ENCODE data around the gene TRIM3.
"Not testable (repeated sequence)": the region's sequence is repeated elsewhere in the genome, so short reads cannot be mapped to it uniquely, and the experiment has no call there.

TRIM3 gene

DNA sequence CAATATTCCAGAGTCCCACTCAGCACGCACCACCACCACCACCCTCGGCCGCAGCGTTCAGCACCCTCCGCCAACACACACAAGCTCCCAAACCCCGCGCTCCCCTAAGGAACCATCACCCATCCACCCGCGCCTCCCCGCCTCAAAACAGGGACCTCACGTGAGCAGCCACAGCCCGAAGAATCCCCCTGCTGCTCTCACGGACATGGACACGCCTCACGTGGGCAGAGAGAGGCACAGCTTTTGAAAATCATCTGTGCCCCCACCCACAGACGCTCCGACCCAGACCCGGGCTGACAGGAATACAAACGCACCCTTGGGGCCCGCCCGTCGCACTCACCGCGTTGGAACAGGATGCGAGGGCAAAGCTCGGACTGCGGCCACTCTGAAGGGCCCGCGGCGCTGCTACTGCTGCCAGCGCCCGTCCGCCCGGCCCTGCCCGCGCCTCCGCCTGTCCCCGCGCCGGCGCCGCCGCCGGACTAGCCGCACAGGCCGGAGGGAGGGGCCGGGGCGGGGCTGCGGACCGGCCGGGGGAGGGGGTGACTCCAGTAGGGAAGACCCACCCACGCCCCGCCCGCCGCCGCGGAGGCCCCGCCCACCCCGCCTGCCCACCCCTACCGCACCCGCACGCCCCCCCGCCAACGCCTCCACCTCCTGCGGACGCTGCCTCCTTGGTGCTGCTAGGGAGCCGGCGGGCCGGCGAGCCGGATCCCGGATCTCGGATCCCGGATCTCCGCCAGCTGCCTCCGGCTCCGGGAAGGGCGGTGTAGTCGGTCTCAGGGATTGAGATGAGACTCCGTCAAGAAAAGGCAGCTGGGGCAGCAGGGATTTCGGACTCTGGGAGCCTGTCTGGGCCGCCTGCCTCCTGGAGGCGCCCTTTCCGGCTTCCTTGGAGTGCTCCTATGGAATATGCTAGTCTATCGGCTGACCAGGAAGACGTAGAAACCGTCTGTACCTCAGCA is at the start of gene TRIM3:
TRIM3 (minus strand) TSS at position 491 of the 962 bp plus-strand sequence. CDS start 8,246 bp downstream, outside the sequence.
- peak; percentile 35 for DNase-seq (ENCODE audit: low read depth)

DNA sequence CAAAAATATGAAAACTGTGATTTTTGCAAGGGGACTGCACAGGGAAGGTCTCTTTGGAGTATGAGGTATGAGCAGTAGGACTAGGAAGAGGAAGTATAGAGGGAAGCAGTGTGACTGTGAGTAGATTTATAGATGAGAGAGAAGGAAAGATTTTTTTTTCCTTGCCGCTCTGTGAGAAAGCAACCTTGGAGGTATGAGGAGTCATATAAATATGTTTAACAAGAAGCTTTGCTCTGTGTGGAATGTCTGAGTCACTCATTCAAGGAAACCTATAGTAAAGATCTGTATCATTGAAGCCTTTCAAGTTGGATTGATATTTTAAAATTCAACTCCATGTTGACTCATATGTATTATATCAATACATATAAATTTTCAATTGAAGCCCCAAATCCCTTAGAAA is 49.5 kb upstream of the TRIM3 start:
- DNase-seq (ENCODE audit: low read depth), result peak; percentile 72

DNA sequence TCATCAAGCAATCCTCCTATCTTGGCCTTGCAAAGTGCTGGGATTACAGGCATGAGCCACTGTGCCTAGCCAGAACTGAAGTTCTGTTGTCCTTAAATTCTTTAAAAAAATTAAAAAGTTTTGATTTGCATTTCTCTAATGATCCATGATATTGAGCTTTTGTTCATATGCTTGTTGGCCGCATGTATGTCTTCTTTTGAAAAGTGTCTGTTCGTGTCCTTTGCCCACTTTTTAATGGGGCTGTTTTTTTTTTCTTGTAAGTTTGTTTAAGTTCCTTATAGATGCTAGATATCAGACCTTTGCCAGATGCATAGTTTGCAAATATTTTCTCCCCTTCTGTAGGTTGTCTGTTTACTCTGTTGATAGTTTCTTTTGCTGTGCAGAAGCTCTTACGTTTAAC is 48.2 kb upstream of the TRIM3 start:
- DNase-seq (ENCODE audit: low read depth), result not testable (repeated sequence)

DNA sequence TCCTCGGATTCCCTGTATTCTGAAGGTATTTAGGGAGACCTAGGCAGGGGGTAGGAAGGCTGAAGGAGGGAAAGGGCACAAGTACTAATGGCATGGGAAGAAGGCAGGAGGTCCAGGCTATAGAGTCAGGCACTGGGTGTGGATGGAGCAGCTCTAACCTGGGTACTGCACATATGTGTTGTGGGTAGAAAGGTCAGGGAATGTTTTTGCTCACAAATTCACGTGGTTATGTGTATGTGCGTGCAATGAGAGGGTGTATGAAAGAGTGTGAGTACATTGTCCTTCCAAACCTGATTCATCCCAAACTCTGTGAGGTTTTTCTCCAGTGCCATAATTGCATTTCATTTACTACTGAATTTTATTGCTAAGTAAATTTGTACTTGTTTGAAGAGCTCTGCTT is 46.5 kb upstream of the TRIM3 start:
- no peak for DNase-seq (ENCODE audit: low read depth)

DNA sequence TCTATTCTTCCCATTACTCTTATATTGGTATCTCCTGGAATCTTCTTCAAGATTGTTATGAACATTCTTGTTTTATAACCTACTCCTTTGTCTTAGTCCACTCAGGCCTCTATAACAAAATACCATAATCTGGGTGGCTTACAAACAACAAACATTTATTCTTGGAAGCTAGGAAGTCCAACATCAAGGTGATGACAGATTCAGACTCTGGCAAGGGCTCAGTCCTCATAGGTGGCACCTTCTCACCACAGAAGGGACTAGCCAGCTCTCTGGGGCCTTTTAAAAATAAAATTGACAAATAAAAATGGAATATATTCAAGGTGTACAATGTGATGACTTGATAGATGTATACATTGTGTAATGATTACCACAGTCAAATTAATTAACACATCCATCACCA is 43.1 kb upstream of the TRIM3 start:
- DNase-seq (ENCODE audit: low read depth), result no peak

DNA sequence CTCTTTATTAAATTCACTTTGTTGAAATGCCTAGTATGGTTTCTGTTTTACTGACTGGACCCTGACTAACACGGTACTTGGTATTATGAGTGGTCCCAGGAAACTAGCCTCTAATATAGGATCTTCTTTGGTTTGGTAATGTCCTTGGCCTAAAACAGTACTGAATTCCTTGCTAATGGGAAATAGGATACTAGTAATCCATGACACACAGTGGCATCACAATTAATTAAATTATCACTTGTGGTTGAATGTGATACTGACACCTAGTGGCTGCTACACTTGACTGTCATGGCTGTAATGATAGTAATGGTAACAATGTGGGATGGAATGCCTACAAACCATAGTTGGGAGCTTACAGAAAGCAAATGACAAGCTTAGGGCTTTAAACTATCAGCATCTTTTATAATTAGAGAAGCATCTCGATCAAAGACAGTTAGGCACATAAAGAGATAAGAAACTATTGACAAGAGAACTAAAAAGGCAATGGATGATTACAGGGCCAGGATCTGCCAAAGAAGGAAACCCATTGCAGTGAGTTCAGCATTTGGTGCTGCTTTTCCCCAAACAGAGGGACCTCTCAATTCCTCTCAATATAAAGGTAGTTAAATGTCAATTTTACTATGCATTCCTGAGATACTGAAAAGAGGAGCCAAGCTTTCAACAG is 32.0 kb upstream of the TRIM3 start:
- peak; percentile 74 for DNase-seq (ENCODE audit: low read depth)

DNA sequence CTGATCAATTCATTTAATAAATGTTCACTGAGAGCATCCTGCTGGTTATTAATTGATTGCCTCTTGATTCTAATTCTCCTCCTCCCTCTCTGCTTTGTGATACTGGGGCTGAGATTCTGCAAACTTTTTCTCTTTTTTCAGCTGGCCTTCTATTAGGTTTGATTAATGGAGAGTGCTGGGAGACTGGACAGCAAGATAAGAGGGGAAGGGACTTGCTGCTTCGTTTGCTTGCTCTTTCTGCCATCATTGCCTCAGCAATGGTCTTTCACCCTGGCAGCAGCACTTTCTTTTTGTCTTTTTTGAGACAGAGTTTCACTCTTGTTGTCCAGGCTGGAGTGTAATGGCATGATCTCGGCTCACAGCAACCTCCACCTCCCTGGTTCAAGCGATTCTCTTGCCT is 30.4 kb upstream of the TRIM3 start:
- DNase-seq (ENCODE audit: low read depth), result no peak

DNA sequence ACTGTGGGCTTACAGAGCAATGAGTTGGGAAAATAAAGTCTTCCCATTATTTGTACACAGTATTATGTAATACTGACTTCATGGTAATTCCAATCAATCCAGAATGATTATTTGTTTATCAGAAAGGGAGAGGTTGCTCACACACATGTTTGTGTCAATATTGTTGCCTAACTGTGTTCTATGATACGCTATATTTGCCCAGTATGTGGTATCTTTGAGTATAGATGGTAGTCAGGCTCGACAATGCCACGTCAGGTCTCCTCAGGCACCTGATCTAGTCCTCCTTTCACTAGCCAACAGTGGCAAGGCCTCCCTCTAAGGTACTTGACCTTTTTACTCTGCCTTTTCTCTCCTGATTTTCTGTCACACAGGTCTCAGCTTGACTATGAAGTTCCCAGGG is 28.6 kb upstream of the TRIM3 start:
- no peak for DNase-seq (ENCODE audit: low read depth)

DNA sequence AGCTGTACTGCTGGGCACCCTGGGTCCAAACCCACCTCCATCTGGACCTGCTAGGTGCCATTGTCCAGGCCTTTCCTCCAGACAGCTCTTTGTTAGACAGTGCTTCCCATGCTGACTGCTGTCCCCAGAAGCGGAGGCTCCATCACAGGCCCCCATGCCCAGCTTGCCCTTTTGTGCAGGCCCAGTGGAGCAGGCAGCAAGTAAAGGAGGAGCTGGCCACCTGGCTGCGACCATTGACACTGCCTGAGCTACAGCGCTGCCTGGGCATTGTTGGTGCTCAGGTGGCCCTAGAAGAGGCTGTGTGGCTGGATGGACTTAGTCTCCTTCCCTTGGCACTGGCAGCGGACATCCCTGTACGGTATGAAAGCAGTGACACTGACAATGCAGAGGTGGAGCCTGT is 24.8 kb upstream of the TRIM3 start:
- DNase-seq (ENCODE audit: low read depth), result no peak

DNA sequence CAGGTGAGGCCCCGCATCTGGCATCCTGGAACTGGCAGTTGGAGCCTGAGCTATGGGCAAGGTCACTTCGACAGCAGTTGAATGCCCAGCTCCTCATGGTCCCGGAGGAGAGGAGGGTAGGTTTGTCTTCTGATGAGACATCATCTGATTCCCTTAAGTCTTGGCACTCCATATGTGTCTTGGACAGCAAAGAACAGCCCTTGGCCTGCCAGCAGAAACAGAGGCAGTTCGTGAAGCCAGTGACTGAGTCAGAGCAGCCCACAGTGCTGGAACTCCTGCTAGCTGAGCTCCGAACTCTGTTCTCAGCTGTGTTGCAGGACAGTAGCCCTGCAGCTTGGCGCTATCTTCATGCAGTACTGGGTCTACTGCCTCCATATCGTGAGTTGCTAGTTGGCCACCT is 24.4 kb upstream of the TRIM3 start:
- DNase-seq (ENCODE audit: low read depth), result no peak

DNA sequence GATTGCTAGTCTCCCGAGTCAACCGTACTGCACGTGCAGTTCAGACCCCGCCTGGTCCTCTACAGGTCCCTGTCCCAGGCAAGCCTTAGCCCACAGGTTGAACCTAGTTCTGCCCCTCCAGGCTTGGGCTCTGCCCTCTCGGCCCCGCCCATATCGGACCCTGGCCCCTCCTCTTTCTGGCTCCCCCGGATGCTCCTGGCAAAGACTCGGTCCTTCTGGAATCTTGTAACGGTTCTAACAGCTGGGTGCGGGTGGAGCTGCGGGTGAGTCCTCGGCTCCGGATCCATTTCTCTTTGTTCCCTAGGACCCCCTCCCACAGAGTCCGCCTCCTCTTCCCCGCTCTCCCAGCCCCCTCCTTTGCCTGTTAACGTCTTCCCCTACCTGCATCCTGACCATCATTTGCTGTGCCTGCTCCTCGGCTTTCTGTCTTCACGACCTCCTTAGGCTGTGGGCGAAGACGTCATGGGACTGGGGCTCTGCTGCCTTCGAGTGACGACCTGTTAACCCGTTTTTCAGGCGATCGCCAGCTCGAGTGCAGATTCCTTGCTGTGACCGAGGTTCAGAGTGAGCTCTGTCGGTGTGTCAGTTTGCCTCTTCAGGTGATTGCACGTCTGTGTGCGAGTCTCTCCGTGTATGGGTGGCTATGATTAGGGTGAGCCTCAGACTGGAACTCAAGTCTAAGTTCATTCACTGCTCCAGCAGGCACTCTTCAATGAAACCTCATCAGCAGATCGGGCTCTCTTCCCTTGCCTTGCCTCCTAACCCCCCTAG is 23.5 kb upstream of the TRIM3 start, which contains the start of gene DNHD1:
DNHD1 (plus strand) TSS at position 212 of the 771 bp plus-strand sequence. CDS start 936 bp downstream, outside the sequence.
- no peak for DNase-seq (ENCODE audit: low read depth)

DNA sequence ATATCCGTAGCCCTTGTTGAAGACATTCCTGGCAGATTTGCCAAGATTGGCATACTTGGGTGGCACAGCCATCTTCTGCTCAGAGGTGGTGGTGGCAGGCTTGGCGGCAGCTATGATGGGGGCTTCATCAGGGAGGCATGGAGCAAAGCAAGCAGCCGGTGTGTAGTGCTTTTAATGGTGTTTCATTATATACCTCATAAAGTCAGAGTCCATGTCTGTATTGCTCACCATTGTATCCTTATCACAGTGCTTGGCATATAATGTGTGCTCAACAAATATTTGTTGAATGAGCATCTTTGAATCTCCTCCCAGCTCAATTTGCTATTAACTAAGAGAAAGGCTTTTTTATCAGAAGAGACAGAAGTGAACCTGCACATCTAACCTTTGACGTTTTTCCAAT is 15.6 kb upstream of the TRIM3 start:
- no peak for DNase-seq (ENCODE audit: low read depth)

DNA sequence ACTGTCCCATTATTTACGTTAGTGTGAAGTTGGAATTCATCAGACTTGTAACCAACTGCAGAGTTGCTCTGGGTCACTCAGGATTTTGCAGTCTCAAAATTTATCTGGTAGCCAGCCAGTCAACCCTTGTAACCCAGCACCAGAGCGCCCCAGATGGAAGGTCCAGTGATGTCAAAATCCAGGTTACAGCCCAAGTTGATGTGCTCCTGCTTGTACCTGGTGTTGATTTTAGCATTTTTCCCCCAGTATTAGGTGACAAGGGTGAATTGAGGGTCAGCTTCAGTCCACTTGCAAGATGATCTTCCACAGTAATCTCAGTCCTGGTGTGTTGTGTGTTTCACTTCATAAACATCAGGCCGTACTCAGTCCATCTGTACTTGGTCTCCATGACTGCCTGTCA is 15.1 kb upstream of the TRIM3 start:
- DNase-seq (ENCODE audit: low read depth), result no peak

DNA sequence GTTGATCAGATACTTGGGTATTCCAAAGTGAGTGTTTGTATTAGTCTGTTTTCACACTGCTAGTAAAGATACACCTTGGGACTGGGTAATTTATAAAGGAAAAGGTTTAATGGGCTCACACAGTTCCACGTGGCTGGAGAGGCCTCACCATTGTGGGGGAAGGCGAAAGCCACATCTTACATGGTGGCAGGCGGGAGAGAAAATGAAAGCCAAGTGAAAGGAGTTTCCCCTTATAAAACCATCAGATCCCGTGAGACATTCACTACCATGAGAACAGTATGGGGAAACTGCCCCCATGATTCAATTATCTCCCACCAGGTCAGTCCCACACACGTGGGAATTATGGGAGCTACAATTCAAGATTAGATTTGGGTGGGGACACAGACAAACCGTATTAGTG is 14.6 kb upstream of the TRIM3 start:
- no peak for DNase-seq (ENCODE audit: low read depth)

DNA sequence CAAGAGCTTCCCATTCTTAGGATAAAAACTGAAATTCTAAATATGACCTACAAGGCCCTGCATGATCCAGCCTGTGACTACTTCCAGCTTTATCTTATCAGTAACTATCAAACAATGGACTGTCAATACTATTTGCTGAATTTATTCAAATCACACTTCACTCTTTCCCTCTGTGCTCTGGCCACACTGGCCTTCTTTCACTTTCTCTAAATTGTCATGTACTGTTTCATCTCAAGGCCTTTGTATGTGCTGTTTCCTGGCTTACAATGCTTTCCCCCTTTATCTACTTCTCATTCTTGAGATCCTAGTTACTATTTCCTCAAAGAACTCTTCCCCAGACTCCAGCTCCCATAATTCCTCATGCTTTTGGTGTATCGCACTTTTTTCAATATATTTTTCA is 13.2 kb upstream of the TRIM3 start:
- no peak for DNase-seq (ENCODE audit: low read depth)

DNA sequence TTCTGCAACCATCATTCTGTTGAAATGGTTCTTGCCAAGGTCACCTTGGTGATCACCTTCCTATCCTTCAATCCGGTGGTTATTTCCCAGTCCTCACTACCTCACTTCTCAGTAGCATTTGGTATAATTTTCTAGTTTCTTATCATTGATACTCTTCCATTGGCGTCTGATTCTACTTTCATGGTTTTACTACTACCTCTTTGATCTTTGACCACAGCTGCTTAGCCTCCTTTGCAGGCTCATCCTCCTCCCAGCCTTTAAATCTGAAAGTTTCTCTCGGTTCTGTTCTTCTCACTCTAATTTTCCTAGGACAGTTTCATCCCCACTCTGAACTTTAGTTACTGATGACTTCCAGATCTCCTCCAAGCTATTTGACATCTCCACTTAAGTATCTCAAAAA is 12.5 kb upstream of the TRIM3 start:
- no peak for DNase-seq (ENCODE audit: low read depth)

DNA sequence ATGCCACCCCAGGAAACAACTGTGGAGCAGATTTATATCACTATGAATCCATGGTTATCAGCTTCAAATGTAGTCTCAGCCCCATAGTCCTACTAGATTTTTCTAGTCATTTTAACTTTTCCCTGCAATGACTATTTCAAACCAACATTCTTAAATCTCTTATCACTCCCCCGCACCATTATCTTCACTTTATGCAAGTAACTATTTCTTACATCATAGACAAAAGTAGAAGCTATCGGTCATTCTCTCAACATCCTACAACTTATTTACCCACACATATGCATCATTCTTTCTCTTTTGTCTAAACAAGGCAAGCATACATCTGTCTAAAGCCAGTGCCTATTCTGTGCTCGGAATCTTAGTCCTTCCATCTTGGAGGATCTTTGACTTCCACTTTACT is 11.9 kb upstream of the TRIM3 start:
- no peak for DNase-seq (ENCODE audit: low read depth)

DNA sequence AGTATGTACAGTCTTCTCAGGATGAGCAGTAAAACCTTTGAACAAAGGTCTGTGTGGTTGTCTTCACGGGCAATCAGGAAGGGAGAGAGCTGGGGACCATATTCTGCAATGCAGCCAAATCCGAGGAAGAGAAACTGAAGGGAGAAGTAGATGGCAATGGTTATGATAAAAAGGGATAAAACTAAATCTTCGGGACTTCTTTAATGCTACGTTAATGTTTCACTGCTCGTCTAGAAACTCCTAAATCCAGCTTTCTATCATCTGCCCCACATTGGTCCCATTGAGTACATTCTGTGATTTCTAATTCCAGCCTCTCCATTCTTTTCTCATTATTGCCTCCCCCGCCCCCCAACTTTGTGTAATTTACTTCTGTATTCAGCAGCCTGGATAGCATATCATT is 9.3 kb upstream of the TRIM3 start:
- DNase-seq (ENCODE audit: low read depth), result no peak

DNA sequence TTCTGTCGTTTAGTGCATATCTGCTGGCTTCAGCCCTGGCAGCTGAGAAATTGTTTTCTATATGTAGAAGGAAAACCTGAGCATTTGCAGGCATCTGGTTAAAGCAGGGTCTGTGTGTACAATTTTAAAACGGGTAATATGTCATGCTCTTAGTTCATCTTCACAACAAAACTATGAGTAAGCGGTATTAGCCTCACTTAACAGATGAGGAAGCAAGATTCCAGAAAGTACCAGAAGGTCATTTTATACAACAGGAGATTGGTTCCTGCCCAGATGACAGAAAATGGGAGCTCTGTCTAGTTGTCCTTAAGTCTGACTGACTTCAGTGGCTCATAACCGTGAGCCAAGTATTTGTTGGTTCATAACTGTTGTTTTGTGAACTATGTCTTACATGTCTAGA is 8.7 kb upstream of the TRIM3 start:
- no peak for DNase-seq (ENCODE audit: low read depth)

DNA sequence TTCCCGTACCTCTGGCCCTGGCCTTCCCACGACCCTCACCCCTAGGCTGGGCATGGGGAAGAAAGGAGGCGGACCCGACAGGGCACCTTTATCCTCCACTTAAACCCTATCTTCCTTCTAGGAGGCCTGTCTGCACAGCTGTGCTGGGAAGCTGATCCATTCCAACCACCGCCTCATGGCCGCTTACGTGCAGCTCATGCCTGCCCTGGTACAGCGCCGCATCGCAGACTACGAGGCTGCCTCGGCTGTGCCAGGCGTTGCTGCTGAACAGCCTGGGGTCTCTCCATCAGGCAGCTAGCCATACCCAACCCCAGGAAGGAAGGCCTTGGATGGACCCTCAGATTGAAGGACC is 8.2 kb upstream of the TRIM3 start:
- no peak for DNase-seq (ENCODE audit: low read depth)

DNA sequence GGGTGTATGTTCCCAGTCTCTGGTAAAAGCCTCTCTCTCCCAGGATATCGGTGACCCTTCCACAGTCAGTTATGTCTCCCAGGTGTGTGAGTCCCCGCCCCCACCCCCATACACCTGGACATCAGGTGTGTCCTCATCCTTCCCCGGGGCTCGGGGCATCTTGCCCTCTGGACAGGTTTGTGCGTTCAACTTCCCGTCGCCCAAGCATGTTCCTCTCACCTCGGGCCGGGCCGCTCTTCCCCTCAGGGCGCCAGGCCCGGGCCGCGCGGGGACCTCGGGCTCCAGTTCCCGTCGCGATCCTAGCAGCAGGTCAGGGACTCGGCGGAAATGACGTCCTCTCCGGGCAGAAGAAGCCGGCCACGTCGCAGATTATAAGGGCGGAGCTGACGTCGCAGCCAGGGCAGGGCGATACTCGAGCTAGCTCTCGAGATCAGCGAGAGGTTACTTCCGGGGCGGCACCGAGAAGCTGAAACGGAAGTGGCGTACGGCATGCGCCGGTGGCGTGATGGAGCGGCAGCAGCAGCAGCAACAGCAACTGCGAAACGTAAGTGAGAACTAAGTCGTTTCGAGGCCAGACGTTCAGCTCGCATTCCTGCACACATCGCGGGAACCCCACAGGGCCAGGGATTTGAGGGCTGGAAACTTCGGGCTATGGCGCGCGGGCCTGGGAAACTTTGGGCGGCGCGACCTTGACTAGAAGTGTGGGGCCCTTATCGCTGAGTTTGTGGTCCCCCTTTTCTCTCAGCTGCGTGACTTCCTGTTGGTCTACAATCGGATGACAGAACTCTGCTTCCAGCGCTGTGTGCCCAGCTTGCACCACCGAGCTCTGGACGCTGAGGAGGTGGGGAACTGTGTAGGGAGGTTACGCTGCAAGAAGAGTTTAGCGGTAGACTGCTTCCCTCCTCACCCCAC is 7.5 kb upstream of the TRIM3 start, which contains the start of the genes ARFIP2 and TIMM10B:
ARFIP2 (minus strand) TSS at position 320 of the 912 bp plus-strand sequence. CDS start 910 bp downstream, outside the sequence.
TIMM10B (plus strand) TSS at position 490 of the 912 bp plus-strand sequence; CDS start at position 506, 16 bp downstream.
- peak; percentile 80 for DNase-seq (ENCODE audit: low read depth)
